ENCODE data around the gene AKT3. TPM values are rescaled to one million over a fixed set of nuclear protein-coding genes. Genes with fewer than 3 reads are reported as not detected.

AKT3 gene
- total and polyA plus RNA-seq, 4 donors: 7.1 to 53.1 (median 23.8) TPM

DNA sequence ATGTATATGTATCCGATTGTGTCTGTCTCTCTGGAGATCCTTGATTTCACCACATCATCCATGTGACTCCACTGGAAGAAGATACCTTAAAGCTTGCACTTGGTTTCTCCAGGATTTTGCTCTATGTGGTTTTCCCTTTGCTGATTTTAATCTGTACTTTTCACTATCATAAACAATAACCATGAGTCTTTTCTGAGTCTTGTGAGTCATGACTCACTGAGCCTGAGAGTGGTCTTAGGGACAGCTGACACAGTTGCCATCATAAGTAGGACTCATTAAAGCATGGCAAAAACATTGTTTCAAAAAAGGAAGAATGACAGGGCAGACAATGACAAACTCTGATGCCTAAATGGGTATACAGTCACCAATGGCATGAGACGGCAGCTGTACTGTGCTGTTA, 226.2 kb downstream of the AKT3 start:
- H3K27me3 ChIP-seq (ENCODE audit: control insufficient read depth in 3 of 3, insufficient read depth in 3 of 3, low read length in 2 of 3): no peaks in the 10 kb centered on the region
- DNase-seq (no peak), ATAC-seq (ENCODE audit: insufficient read depth, low FRiP score) (no peak)
- no peaks in the 10 kb centered on the region for H3K4me1 ChIP-seq (ENCODE audit: control insufficient read depth in 5 of 5, insufficient read depth in 5 of 5, low read length in 5 of 5)
- TF ChIP-seq, protein P1, sequence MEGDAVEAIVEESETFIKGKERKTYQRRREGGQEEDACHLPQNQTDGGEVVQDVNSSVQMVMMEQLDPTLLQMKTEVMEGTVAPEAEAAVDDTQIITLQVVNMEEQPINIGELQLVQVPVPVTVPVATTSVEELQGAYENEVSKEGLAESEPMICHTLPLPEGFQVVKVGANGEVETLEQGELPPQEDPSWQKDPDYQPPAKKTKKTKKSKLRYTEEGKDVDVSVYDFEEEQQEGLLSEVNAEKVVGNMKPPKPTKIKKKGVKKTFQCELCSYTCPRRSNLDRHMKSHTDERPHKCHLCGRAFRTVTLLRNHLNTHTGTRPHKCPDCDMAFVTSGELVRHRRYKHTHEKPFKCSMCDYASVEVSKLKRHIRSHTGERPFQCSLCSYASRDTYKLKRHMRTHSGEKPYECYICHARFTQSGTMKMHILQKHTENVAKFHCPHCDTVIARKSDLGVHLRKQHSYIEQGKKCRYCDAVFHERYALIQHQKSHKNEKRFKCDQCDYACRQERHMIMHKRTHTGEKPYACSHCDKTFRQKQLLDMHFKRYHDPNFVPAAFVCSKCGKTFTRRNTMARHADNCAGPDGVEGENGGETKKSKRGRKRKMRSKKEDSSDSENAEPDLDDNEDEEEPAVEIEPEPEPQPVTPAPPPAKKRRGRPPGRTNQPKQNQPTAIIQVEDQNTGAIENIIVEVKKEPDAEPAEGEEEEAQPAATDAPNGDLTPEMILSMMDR (IDR thresholded peaks at IDR 0.05; ENCODE audit: control extremely low read depth, extremely low read depth): no peak
- WGBS, 2 donors: 95 to 97% methylated on average over 2 of the region's 2 CpGs
- no peak overlapping the region for H3K27ac ChIP-seq (ENCODE audit: low read depth in 1 of 2, low read length in 1 of 2)
- no peak overlapping the region for H3K9ac ChIP-seq (ENCODE audit: insufficient read depth in 1 of 2, low read length in 2 of 2)
- no peak overlapping the region for H3K4me3 ChIP-seq
- H3K36me3 ChIP-seq (ENCODE audit: control insufficient read depth in 4 of 4, insufficient read depth in 4 of 4, low read length in 4 of 4): peaks cover 0 to 16% (median 4%) of the 10 kb centered on the region in 4 donors
- H3K9me3 ChIP-seq (ENCODE audit: control insufficient read depth in 4 of 4, insufficient read depth in 3 of 4, low read length in 3 of 4): peaks cover 0 to 2% (median 0%) of the 10 kb centered on the region in 4 donors

GRCh38 chr1:243621973-243622372, 228.1 kb downstream of the AKT3 start:
- ATAC-seq (ENCODE audit: insufficient read depth, low FRiP score) (no peak), DNase-seq (no peak)
- H3K27ac ChIP-seq (ENCODE audit: low read depth in 1 of 2, low read length in 1 of 2): no peak overlapping the region
- no peaks in the 10 kb centered on the region for H3K4me1 ChIP-seq (ENCODE audit: control insufficient read depth in 5 of 5, insufficient read depth in 5 of 5, low read length in 5 of 5)
- peaks cover 0 to 2% (median 0%) of the 10 kb centered on the region in 4 donors for H3K9me3 ChIP-seq (ENCODE audit: control insufficient read depth in 4 of 4, insufficient read depth in 3 of 4, low read length in 3 of 4)
- peaks cover 0 to 16% (median 4%) of the 10 kb centered on the region in 4 donors for H3K36me3 ChIP-seq (ENCODE audit: control insufficient read depth in 4 of 4, insufficient read depth in 4 of 4, low read length in 4 of 4)
- no peak overlapping the region for H3K4me3 ChIP-seq
- WGBS, 2 donors: 84 to 93% methylated on average over 2 of the region's 2 CpGs
- no peak overlapping the region for H3K9ac ChIP-seq (ENCODE audit: insufficient read depth in 1 of 2, low read length in 2 of 2)
- TF ChIP-seq, protein P1 (IDR thresholded peaks at IDR 0.05; ENCODE audit: control extremely low read depth, extremely low read depth): no peak
- no peaks in the 10 kb centered on the region for H3K27me3 ChIP-seq (ENCODE audit: control insufficient read depth in 3 of 3, insufficient read depth in 3 of 3, low read length in 2 of 3)

DNA sequence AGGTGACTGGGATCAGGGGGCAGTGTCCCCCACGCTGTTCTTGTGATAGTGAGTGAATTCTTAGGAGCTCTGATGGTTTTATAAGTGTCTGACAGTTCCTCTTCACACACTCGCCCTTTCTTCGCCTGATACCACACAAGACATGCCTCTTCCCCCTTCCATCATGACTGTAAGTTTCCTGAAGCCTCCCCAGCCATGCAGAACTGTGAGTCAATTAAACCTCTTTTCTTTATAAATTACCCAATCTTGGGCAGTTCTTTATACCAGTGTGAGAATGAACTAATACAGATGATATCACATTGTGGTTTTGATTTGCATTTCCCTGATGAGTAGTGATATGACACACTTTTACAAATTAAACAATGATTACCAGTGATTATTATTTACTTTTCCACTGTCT, 229.9 kb downstream of the AKT3 start:
- Histone ChIP-seq H3K4me1 (ENCODE audit: control insufficient read depth in 5 of 5, insufficient read depth in 5 of 5, low read length in 5 of 5) (no peaks in the 10 kb centered on the region), H3K4me3 (no peak overlapping the region), H3K9ac (ENCODE audit: insufficient read depth in 1 of 2, low read length in 2 of 2) (no peak overlapping the region), H3K27ac (ENCODE audit: low read depth in 1 of 2, low read length in 1 of 2) (no peak overlapping the region), H3K27me3 (ENCODE audit: control insufficient read depth in 3 of 3, insufficient read depth in 3 of 3, low read length in 2 of 3) (no peaks in the 10 kb centered on the region), H3K9me3 (ENCODE audit: control insufficient read depth in 4 of 4, insufficient read depth in 3 of 4, low read length in 3 of 4) (peaks cover 0 to 2% (median 0%) of the 10 kb centered on the region in 4 donors), H3K36me3 (ENCODE audit: control insufficient read depth in 4 of 4, insufficient read depth in 4 of 4, low read length in 4 of 4) (peaks cover 0 to 16% (median 4%) of the 10 kb centered on the region in 4 donors)
- ATAC-seq (ENCODE audit: insufficient read depth, low FRiP score) (no peak), DNase-seq (no peak)
- TF ChIP-seq, protein P1 (IDR thresholded peaks at IDR 0.05; ENCODE audit: control extremely low read depth, extremely low read depth): no peak
- WGBS, 2 donors: 94 to 97% methylated on average over 3 of the region's 3 CpGs

- WGBS, 2 donors: 97 to 100% methylated on average over 2 of the region's 2 CpGs
- no peaks in the 10 kb centered on the region for H3K9me3 ChIP-seq (ENCODE audit: control insufficient read depth in 4 of 4, insufficient read depth in 3 of 4, low read length in 3 of 4)
- no peaks in the 10 kb centered on the region for H3K27me3 ChIP-seq (ENCODE audit: control insufficient read depth in 3 of 3, insufficient read depth in 3 of 3, low read length in 2 of 3)
- peaks cover 0 to 6% (median 2%) of the 10 kb centered on the region in 4 donors for H3K36me3 ChIP-seq (ENCODE audit: control insufficient read depth in 4 of 4, insufficient read depth in 4 of 4, low read length in 4 of 4)
- H3K9ac ChIP-seq (ENCODE audit: insufficient read depth in 1 of 2, low read length in 2 of 2): no peak overlapping the region
- H3K4me1 ChIP-seq (ENCODE audit: control insufficient read depth in 5 of 5, insufficient read depth in 5 of 5, low read length in 5 of 5): no peaks in the 10 kb centered on the region
- ATAC-seq (ENCODE audit: insufficient read depth, low FRiP score) (no peak), DNase-seq (no peak)
- TF ChIP-seq, protein P1 (IDR thresholded peaks at IDR 0.05; ENCODE audit: control extremely low read depth, extremely low read depth): no peak
- H3K4me3 ChIP-seq: no peak overlapping the region
- no peak overlapping the region for H3K27ac ChIP-seq (ENCODE audit: low read depth in 1 of 2, low read length in 1 of 2)
Measured at GRCh38 chr1:243609698-243610097, 240.3 kb downstream of the AKT3 start.
